ENCODE results near the gene ATP10D.
"Not testable (repeated sequence)": the region's sequence is repeated elsewhere in the genome, so short reads cannot be mapped to it uniquely, and the experiment has no call there.

ATP10D gene

GRCh38 chr4:47538111-47538824 is 53.2 kb downstream of the ATP10D start:
- no peak for DNase-seq

- no peak for DNase-seq
These were observed 53.7 kb downstream of the ATP10D start for GRCh38 chr4:47538825-47539154.

- DNase-seq: not testable (repeated sequence)
These were observed 57.6 kb downstream of the ATP10D start for GRCh38 chr4:47542640-47543039.

- DNase-seq: no peak
These were observed 58.3 kb downstream of the ATP10D start for GRCh38 chr4:47543331-47543730.

GRCh38 chr4:47550357-47550756 is 65.3 kb downstream of the ATP10D start:
- DNase-seq: not testable (repeated sequence)

- DNase-seq: no peak
These were observed 65.9 kb downstream of the ATP10D start for GRCh38 chr4:47550899-47551548.

GRCh38 chr4:47551682-47552081 is 66.6 kb downstream of the ATP10D start:
- DNase-seq: no peak

- DNase-seq: no peak
These were observed 68.5 kb downstream of the ATP10D start for GRCh38 chr4:47553329-47554125.

- not testable (repeated sequence) for DNase-seq
These were observed 70.8 kb downstream of the ATP10D start for GRCh38 chr4:47555920-47556319.

- DNase-seq: no peak
These were observed 72.2 kb downstream of the ATP10D start for GRCh38 chr4:47557255-47557654.

GRCh38 chr4:47560682-47561081 is 75.6 kb downstream of the ATP10D start:
- no peak for DNase-seq

GRCh38 chr4:47561331-47561730 is 76.3 kb downstream of the ATP10D start:
- no peak for DNase-seq

- DNase-seq: no peak
These were observed 77.2 kb downstream of the ATP10D start for GRCh38 chr4:47562297-47562696.

GRCh38 chr4:47566566-47566965 is 81.5 kb downstream of the ATP10D start:
- DNase-seq: no peak

GRCh38 chr4:47566969-47567368 is 81.9 kb downstream of the ATP10D start:
- DNase-seq: no peak

- DNase-seq: no peak
These were observed 82.4 kb downstream of the ATP10D start for GRCh38 chr4:47567511-47567910.

GRCh38 chr4:47570816-47571215 is 85.7 kb downstream of the ATP10D start:
- DNase-seq: no peak

GRCh38 chr4:47572981-47573380 is 87.9 kb downstream of the ATP10D start:
- DNase-seq: no peak

- DNase-seq: no peak
These were observed 92.9 kb downstream of the ATP10D start for GRCh38 chr4:47577779-47578553.

- no peak for DNase-seq
These were observed 94.2 kb downstream of the ATP10D start for GRCh38 chr4:47579235-47579634.

GRCh38 chr4:47590325-47590724 is 105.2 kb downstream of the ATP10D start:
- no peak for DNase-seq

- no peak for DNase-seq
These were observed 112.6 kb downstream of the ATP10D start for GRCh38 chr4:47597696-47598095.

- DNase-seq: no peak
These were observed 113.2 kb downstream of the ATP10D start for GRCh38 chr4:47598320-47598719.
